GM23338 (cell line): Measurements from ENCODE around the gene PPIL1.

Source experiments
- CREB1 ChIP-seq: fragments of 250-450 bp; sonication (Bioruptor Pico); IDR thresholded peaks from 2 replicates; pipeline ENCODE4 v1.5.0; 2020; ENCODE audit warnings: low read depth, mild to moderate bottlenecking, moderate library complexity
- EZH2 ChIP-seq: fragments of 200-600 bp; sonication (generic); IDR thresholded peaks from one replicate; pipeline ENCODE4 v1.8.0; 2017; ENCODE audit warnings: antibody characterized with exemption, mild to moderate bottlenecking, low read depth; ENCODE audit not compliant: unreplicated experiment
- EZH2phosphoT487 ChIP-seq: fragments of 200-600 bp; sonication (generic); IDR thresholded peaks from one replicate; pipeline ENCODE4 v1.8.1; 2018; ENCODE audit warnings: antibody characterized with exemption; ENCODE audit not compliant: unreplicated experiment
- JUNB ChIP-seq: IDR thresholded peaks from one replicate; pipeline ENCODE4 v1.6.1; 2016; ENCODE audit warnings: antibody characterized with exemption; ENCODE audit not compliant: unreplicated experiment
- NANOG ChIP-seq: IDR thresholded peaks from 2 replicates; pipeline ENCODE4 v1.6.1; 2016; ENCODE audit warnings: antibody characterized with exemption, borderline replicate concordance
- POLR2AphosphoS5 ChIP-seq: IDR thresholded peaks from 2 replicates; pipeline ENCODE4 v1.6.1; 2016; ENCODE audit warnings: antibody characterized with exemption, low read depth
- STAT1 ChIP-seq: IDR thresholded peaks from one replicate; pipeline ENCODE4 v1.6.1; 2016; ENCODE audit warnings: antibody characterized with exemption; ENCODE audit not compliant: unreplicated experiment
- ZNF114 ChIP-seq: fragments of 250-450 bp; sonication (Bioruptor Pico); IDR thresholded peaks from 2 replicates; pipeline ENCODE4 v1.5.0; 2020; ENCODE audit warnings: mild to moderate bottlenecking, moderate library complexity
- ZNF331 ChIP-seq: fragments of 250-450 bp; sonication (Bioruptor Pico); IDR thresholded peaks from 2 replicates; pipeline ENCODE4 v1.5.0; 2020; ENCODE audit warnings: low read depth, mild to moderate bottlenecking, moderate library complexity
- TF ChIP-seq, protein P1 (sequence below), 2 experiments: fragments of 200-600 bp in 1 of 2; sonication (generic) in 1 of 2; conservative IDR thresholded peaks; 2 replicates each; pipeline versions ENCODE4 v1.5.1 to v1.6.1; 2016 to 2017; ENCODE audit warnings: antibody characterized with exemption in 2 of 2, low read depth in 2 of 2, mild to moderate bottlenecking in 2 of 2, moderate library complexity in 1 of 2
- TF ChIP-seq, protein P2 (sequence below): IDR thresholded peaks from one replicate; pipeline ENCODE4 v1.6.1; 2018; ENCODE audit warnings: antibody characterized with exemption; ENCODE audit not compliant: unreplicated experiment
- TF ChIP-seq, protein P3 (sequence below): IDR thresholded peaks from 2 replicates; pipeline ENCODE4 v1.6.1; 2016; ENCODE audit warnings: antibody characterized with exemption

DNA sequence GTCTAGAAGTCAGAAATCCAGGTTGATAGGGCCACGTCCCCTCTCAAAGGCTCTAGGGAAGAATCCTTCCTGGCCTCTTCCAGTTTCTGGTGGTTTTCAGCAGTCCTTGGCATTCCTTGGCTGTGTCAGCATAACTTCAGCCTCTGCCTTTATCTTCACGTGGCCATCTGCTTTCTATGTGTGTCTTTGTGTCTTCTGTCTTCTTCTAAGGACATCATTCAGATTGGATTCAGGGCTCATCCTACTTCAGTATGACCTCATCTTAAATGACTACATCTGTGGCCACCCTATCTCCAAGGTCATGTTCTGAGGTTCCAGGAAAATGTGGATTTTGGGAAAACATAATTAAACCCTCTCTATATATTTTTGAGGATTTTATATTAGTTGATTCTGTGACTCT, 34.1 kb upstream of the PPIL1 start:
- TF ChIP-seq, protein P1, sequence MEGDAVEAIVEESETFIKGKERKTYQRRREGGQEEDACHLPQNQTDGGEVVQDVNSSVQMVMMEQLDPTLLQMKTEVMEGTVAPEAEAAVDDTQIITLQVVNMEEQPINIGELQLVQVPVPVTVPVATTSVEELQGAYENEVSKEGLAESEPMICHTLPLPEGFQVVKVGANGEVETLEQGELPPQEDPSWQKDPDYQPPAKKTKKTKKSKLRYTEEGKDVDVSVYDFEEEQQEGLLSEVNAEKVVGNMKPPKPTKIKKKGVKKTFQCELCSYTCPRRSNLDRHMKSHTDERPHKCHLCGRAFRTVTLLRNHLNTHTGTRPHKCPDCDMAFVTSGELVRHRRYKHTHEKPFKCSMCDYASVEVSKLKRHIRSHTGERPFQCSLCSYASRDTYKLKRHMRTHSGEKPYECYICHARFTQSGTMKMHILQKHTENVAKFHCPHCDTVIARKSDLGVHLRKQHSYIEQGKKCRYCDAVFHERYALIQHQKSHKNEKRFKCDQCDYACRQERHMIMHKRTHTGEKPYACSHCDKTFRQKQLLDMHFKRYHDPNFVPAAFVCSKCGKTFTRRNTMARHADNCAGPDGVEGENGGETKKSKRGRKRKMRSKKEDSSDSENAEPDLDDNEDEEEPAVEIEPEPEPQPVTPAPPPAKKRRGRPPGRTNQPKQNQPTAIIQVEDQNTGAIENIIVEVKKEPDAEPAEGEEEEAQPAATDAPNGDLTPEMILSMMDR (conservative IDR thresholded peaks at IDR 0.05; ENCODE audit: low read depth in 2 of 2), result no peak
- no peak for TF ChIP-seq ZNF331 (CRISPR knock-in tag)
- TF ChIP-seq POLR2AphosphoS5, result no peak
- TF ChIP-seq EZH2phosphoT487, result no peak
- TF ChIP-seq, protein P2, sequence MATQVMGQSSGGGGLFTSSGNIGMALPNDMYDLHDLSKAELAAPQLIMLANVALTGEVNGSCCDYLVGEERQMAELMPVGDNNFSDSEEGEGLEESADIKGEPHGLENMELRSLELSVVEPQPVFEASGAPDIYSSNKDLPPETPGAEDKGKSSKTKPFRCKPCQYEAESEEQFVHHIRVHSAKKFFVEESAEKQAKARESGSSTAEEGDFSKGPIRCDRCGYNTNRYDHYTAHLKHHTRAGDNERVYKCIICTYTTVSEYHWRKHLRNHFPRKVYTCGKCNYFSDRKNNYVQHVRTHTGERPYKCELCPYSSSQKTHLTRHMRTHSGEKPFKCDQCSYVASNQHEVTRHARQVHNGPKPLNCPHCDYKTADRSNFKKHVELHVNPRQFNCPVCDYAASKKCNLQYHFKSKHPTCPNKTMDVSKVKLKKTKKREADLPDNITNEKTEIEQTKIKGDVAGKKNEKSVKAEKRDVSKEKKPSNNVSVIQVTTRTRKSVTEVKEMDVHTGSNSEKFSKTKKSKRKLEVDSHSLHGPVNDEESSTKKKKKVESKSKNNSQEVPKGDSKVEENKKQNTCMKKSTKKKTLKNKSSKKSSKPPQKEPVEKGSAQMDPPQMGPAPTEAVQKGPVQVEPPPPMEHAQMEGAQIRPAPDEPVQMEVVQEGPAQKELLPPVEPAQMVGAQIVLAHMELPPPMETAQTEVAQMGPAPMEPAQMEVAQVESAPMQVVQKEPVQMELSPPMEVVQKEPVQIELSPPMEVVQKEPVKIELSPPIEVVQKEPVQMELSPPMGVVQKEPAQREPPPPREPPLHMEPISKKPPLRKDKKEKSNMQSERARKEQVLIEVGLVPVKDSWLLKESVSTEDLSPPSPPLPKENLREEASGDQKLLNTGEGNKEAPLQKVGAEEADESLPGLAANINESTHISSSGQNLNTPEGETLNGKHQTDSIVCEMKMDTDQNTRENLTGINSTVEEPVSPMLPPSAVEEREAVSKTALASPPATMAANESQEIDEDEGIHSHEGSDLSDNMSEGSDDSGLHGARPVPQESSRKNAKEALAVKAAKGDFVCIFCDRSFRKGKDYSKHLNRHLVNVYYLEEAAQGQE, result no peak
- no peak for TF ChIP-seq STAT1
- TF ChIP-seq CREB1 (CRISPR knock-in tag), result no peak
- no peak for TF ChIP-seq EZH2
- no peak for TF ChIP-seq JUNB
- TF ChIP-seq, protein P3, sequence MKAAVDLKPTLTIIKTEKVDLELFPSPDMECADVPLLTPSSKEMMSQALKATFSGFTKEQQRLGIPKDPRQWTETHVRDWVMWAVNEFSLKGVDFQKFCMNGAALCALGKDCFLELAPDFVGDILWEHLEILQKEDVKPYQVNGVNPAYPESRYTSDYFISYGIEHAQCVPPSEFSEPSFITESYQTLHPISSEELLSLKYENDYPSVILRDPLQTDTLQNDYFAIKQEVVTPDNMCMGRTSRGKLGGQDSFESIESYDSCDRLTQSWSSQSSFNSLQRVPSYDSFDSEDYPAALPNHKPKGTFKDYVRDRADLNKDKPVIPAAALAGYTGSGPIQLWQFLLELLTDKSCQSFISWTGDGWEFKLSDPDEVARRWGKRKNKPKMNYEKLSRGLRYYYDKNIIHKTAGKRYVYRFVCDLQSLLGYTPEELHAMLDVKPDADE, result no peak
- TF ChIP-seq ZNF114, result no peak
- no peak for TF ChIP-seq NANOG
